ENCODE data around the gene ZNF891.

Gene ZNF891

DNA sequence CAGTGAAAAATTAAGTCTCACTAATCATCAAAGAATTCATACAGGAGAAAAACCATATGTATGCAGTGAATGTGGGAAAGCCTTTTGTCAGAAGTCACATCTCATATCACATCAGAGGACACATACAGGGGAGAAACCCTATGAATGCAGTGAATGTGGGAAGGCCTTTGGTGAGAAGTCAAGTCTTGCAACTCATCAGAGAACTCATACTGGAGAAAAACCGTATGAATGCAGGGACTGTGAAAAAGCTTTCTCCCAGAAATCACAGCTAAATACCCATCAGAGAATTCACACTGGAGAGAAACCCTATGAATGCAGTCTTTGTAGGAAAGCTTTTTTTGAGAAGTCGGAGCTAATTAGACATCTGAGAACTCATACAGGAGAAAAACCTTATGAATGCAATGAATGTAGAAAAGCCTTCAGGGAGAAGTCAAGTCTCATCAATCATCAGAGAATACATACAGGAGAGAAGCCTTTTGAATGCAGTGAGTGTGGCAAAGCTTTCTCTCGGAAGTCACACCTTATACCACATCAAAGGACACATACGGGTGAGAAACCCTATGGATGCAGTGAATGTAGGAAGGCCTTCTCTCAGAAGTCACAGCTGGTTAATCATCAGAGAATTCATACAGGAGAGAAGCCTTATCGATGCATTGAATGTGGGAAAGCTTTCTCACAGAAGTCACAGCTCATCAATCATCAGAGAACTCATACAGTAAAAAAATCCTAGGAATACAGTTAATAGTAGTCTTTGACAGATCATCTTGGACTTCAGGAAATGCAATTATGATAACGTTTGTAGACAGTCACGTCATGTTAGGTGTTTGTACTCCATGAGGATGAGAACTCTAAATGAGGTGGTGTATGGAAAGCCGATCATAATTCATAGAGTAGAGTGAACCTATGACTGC, 71.6 kb downstream of the ZNF891 start:
- no peak for DNase-seq

- DNase-seq: no peak
Observed at GRCh38 chr12:133057446-133057845, 72.6 kb downstream of the ZNF891 start.
